DND-41 (cell line): ENCODE data around the gene DCC.
"Not testable (repeated sequence)": the region's sequence is repeated elsewhere in the genome, so short reads cannot be mapped to it uniquely, and the experiment has no call there.

Experiments used
- ATAC-seq: fragments of 200-7000 bp; cut with Tn5 transposase; 3 replicates; pipeline ENCODE4 v1.9.1; 2021; ENCODE audit warnings: low read depth; ENCODE audit not compliant: insufficient read depth
- DNase-seq: peaks from one replicate; pipeline ENCODE4 v3.0.0-alpha.2; 2020
- H2AFZ ChIP-seq: 2 replicates; pipeline ENCODE4 v1.6.0; 2012; ENCODE audit warnings: low read depth, low read length
- H3K27ac ChIP-seq: 2 replicates; pipeline ENCODE4 v1.5.1; 2012; ENCODE audit warnings: low read length, inconsistent platforms
- H3K27me3 ChIP-seq: fragments of 200-600 bp; sonication (generic); 2 replicates; pipeline ENCODE4 v1.6.0; 2012; ENCODE audit warnings: low read length, mild to moderate bottlenecking, inconsistent platforms; ENCODE audit not compliant: insufficient read depth, poor library complexity
- H3K36me3 ChIP-seq: 2 replicates; pipeline ENCODE4 v1.5.1; 2012; ENCODE audit warnings: low read length, inconsistent platforms; ENCODE audit not compliant: insufficient read depth
- H3K4me1 ChIP-seq: 2 replicates; pipeline ENCODE4 v1.5.1; 2012; ENCODE audit warnings: mild to moderate bottlenecking, low read length; ENCODE audit not compliant: insufficient read depth
- H3K4me2 ChIP-seq: 2 replicates; pipeline ENCODE4 v1.6.0; 2012; ENCODE audit warnings: mild to moderate bottlenecking, moderate library complexity, low read length, inconsistent platforms; ENCODE audit not compliant: insufficient read depth
- H3K4me3 ChIP-seq, 2 experiments: fragments of 200-600 bp in 1 of 2; shearing (Covaris generic) in 1 of 2; 2 replicates each; pipeline ENCODE4 v1.5.1; 2012 to 2016; ENCODE audit warnings: inconsistent platforms in 2 of 2, low read length in 2 of 2, mild to moderate bottlenecking in 2 of 2, low read depth in 1 of 2, moderate library complexity in 1 of 2
- H3K79me2 ChIP-seq: 2 replicates; pipeline ENCODE4 v1.6.0; 2012; ENCODE audit warnings: low read length, inconsistent platforms; ENCODE audit not compliant: insufficient read depth
- H3K9ac ChIP-seq: 2 replicates; pipeline ENCODE4 v1.6.0; 2012; ENCODE audit warnings: low read depth, mild to moderate bottlenecking, inconsistent platforms, low read length, moderate library complexity
- H3K9me3 ChIP-seq: 2 replicates; pipeline ENCODE4 v1.5.1; 2012; ENCODE audit warnings: low read length, moderate library complexity, mild to moderate bottlenecking, inconsistent platforms; ENCODE audit not compliant: insufficient read depth, severe bottlenecking
- H4K20me1 ChIP-seq: 2 replicates; pipeline ENCODE4 v1.6.0; 2012; ENCODE audit warnings: low read length; ENCODE audit not compliant: insufficient read depth
- CTCF ChIP-seq: IDR thresholded peaks from 2 replicates; pipeline ENCODE4 v1.5.1; 2012; ENCODE audit warnings: borderline replicate concordance, low read length, moderate library complexity, mild to moderate bottlenecking; ENCODE audit not compliant: poor library complexity, severe bottlenecking; ENCODE audit errors: extremely low read depth
- EZH2 ChIP-seq: IDR thresholded peaks from 3 replicates; pipeline ENCODE4 v1.6.1; 2012; ENCODE audit warnings: borderline replicate concordance, low read depth, mild to moderate bottlenecking, moderate library complexity, low read length, inconsistent platforms; ENCODE audit not compliant: severe bottlenecking

DCC gene

GRCh38 chr18:52363861-52364260, 23.9 kb downstream of the DCC start:
- Histone ChIP-seq H3K27ac (no peak overlapping the region), H3K4me3 (no peak overlapping the region), H3K9ac (no peak overlapping the region), H3K9me3 (no peaks in the 10 kb centered on the region), H2AFZ (no peak overlapping the region), H3K27me3 (no peaks in the 10 kb centered on the region), H3K4me2 (no peak overlapping the region), H3K4me1 (no peaks in the 10 kb centered on the region), H3K79me2 (no peaks in the 10 kb centered on the region), H3K36me3 (no peaks in the 10 kb centered on the region), H4K20me1 (no peaks in the 10 kb centered on the region)
- no peak for DNase-seq
- no peak for ATAC-seq
- TF ChIP-seq CTCF (no peak), EZH2 (no peak)

- not testable (repeated sequence) for H2AFZ ChIP-seq, H4K20me1 ChIP-seq, H3K36me3 ChIP-seq, DNase-seq, H3K9me3 ChIP-seq, H3K4me1 ChIP-seq, H3K27ac ChIP-seq, H3K4me2 ChIP-seq, H3K9ac ChIP-seq, H3K4me3 ChIP-seq, ATAC-seq, H3K79me2 ChIP-seq, H3K27me3 ChIP-seq
Measured at GRCh38 chr18:52366851-52367250, 26.9 kb downstream of the DCC start.

- Histone ChIP-seq H3K4me3 (no peak overlapping the region), H3K27me3 (no peaks in the 10 kb centered on the region), H2AFZ (no peak overlapping the region), H3K36me3 (no peaks in the 10 kb centered on the region), H3K9ac (no peak overlapping the region), H3K27ac (no peak overlapping the region), H4K20me1 (no peaks in the 10 kb centered on the region), H3K4me2 (no peak overlapping the region), H3K4me1 (no peaks in the 10 kb centered on the region), H3K9me3 (no peaks in the 10 kb centered on the region), H3K79me2 (no peaks in the 10 kb centered on the region)
- ATAC-seq (no peak), DNase-seq (no peak)
- no peak for TF ChIP-seq CTCF
- no peak for TF ChIP-seq EZH2
Measured at GRCh38 chr18:52367953-52368742, 28.2 kb downstream of the DCC start.

- Histone ChIP-seq H3K36me3 (no peaks in the 10 kb centered on the region), H3K9me3 (no peaks in the 10 kb centered on the region), H2AFZ (no peak overlapping the region), H3K4me3 (no peak overlapping the region), H3K27ac (no peak overlapping the region), H3K79me2 (no peaks in the 10 kb centered on the region), H3K9ac (no peak overlapping the region), H3K27me3 (no peaks in the 10 kb centered on the region), H3K4me2 (no peak overlapping the region), H4K20me1 (no peaks in the 10 kb centered on the region), H3K4me1 (no peaks in the 10 kb centered on the region)
- ATAC-seq (no peak), DNase-seq (no peak)
- TF ChIP-seq EZH2 (no peak), CTCF (no peak)
Measured at GRCh38 chr18:52370841-52371240, 30.8 kb downstream of the DCC start.
